NCI-H2081 (cell line): ENCODE results near the gene GCH1.

Experiments
- DNase-seq, 2 experiments: peaks; one replicate each; lab custom pipeline; 2025; lab: John Stamatoyannopoulos, UW

The GCH1 gene

GRCh38 chr14:54866588-54866987, 36.0 kb downstream of the GCH1 start:
- no peak for DNase-seq

GRCh38 chr14:54864526-54864925, 38.1 kb downstream of the GCH1 start:
- DNase-seq = peak in 1 of 2 experiments; percentile 11

GRCh38 chr14:54857830-54858269, 44.8 kb downstream of the GCH1 start:
- no peak for DNase-seq

- DNase-seq = no peak
Measured at GRCh38 chr14:54856152-54856551, 46.5 kb downstream of the GCH1 start.

GRCh38 chr14:54854181-54854580, 48.4 kb downstream of the GCH1 start:
- DNase-seq = peak in 1 of 2 experiments; percentile 30

- DNase-seq = no peak
Measured at GRCh38 chr14:54853339-54853738, 49.3 kb downstream of the GCH1 start.

GRCh38 chr14:54852215-54852614, 50.4 kb downstream of the GCH1 start:
- DNase-seq = no peak

GRCh38 chr14:54848910-54849309, 53.7 kb downstream of the GCH1 start:
- no peak for DNase-seq

GRCh38 chr14:54845641-54846040, 57.0 kb downstream of the GCH1 start:
- DNase-seq = no peak

- DNase-seq = no peak
Measured at GRCh38 chr14:54844479-54844878, 58.1 kb downstream of the GCH1 start.

- no peak for DNase-seq
Measured at GRCh38 chr14:54840798-54841197, 61.8 kb downstream of the GCH1 start.

- no peak for DNase-seq
Measured at GRCh38 chr14:54840336-54840735, 62.3 kb downstream of the GCH1 start.

- no peak for DNase-seq
Measured at GRCh38 chr14:54839701-54840119, 62.9 kb downstream of the GCH1 start.

GRCh38 chr14:54838931-54839512, 63.6 kb downstream of the GCH1 start:
- DNase-seq = no peak

- DNase-seq = no peak
Measured at GRCh38 chr14:54837508-54838149, 65.0 kb downstream of the GCH1 start.

GRCh38 chr14:54836231-54836630, 66.4 kb downstream of the GCH1 start:
- DNase-seq = no peak

GRCh38 chr14:54834727-54835126, 67.9 kb downstream of the GCH1 start:
- no peak for DNase-seq

- no peak for DNase-seq
Measured at GRCh38 chr14:54834081-54834480, 68.5 kb downstream of the GCH1 start.

GRCh38 chr14:54830650-54831049, 72.0 kb downstream of the GCH1 start:
- DNase-seq = no peak

- no peak for DNase-seq
Measured at GRCh38 chr14:54829486-54830224, 73.0 kb downstream of the GCH1 start.

- DNase-seq = no peak
Measured at GRCh38 chr14:54828037-54828436, 74.6 kb downstream of the GCH1 start.

- no peak for DNase-seq
Measured at GRCh38 chr14:54823757-54824549, 78.7 kb downstream of the GCH1 start.
